AG04449 (cell line): ENCODE measurements around the gene LAMP2.
"Not testable (repeated sequence)": the region's sequence is repeated elsewhere in the genome, so short reads cannot be mapped to it uniquely, and the experiment has no call there.

ENCODE experiments used
- CTCF ChIA-PET: fragments of 350-600 bp; formaldehyde crosslinking; extraction: SDS; loops from one replicate; lab custom pipeline; 2021; ENCODE audit warnings: antibody characterized with exemption; lab: Yijun Ruan, JAX
- POLR2A ChIA-PET: fragments of 400-600, 350-600 bp; formaldehyde crosslinking; extraction: SDS; loops from one replicate; lab custom pipeline; 2020; ENCODE audit warnings: antibody characterized with exemption, inconsistent platforms; lab: Yijun Ruan, JAX
- DNase-seq: peaks from one replicate; pipeline ENCODE4 v3.0.0-alpha.2; 2010; ENCODE audit warnings: low read depth, low spot score
- H3K4me3 ChIP-seq: 2 replicates; pipeline ENCODE4 v1.5.1; 2011; ENCODE audit warnings: low read depth, mild to moderate bottlenecking, control low read depth, low read length
- TF ChIP-seq, protein P1 (sequence below): IDR thresholded peaks from one replicate; pipeline ENCODE4 v1.5.1; 2011; ENCODE audit warnings: mild to moderate bottlenecking, moderate library complexity, low read length, control low read depth, inconsistent platforms; ENCODE audit not compliant: insufficient read depth; ENCODE audit errors: missing control alignments

Gene LAMP2

DNA sequence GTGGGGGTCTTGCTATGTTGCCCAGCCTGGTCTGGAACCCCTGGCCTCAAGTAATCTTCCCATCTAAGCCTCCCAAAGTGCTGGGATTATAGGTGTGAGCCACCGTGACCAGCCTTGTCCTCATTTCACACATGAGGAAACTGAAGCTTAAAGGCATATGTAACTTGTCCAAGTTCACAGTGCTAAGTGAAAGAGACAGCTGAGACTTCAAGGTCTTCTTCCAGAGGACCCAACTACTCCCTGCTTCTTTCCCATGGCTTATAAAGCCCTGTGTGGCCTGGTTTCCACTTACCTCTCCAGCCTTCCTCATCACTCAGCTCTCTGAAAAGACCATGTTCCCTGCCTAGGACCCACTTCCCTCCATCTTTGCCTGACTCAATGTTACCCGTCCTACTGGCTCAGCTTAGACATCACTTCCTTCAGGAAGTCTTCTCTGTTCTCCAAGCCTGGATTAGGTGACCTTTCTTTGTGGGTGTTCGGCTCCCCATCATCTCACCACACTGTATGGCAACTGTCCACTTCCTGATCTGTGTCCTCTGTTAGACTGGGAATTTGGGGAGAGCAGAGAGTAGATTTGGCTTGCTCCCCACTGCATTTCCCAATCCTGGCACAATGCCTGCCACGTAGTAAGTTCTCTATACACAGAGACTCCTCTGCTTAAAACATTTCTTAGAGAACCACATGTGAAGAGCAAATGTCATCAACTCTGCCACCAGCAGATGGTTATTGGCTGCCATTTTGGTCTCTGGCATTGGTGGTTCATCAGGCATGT is 30.4 kb upstream of the LAMP2 start:
- no peak for DNase-seq
- ChIA-PET POLR2A (no interaction called here), CTCF (interaction anchor here (0.8 to 5.2 kb wide), 8 partner anchors 13 to 272 kb away, joined by 3 to 48 read pairs (median 4); partner anchors contain the start of gene MCTS1)
- no peak overlapping the region for H3K4me3 ChIP-seq
- TF ChIP-seq, protein P1, sequence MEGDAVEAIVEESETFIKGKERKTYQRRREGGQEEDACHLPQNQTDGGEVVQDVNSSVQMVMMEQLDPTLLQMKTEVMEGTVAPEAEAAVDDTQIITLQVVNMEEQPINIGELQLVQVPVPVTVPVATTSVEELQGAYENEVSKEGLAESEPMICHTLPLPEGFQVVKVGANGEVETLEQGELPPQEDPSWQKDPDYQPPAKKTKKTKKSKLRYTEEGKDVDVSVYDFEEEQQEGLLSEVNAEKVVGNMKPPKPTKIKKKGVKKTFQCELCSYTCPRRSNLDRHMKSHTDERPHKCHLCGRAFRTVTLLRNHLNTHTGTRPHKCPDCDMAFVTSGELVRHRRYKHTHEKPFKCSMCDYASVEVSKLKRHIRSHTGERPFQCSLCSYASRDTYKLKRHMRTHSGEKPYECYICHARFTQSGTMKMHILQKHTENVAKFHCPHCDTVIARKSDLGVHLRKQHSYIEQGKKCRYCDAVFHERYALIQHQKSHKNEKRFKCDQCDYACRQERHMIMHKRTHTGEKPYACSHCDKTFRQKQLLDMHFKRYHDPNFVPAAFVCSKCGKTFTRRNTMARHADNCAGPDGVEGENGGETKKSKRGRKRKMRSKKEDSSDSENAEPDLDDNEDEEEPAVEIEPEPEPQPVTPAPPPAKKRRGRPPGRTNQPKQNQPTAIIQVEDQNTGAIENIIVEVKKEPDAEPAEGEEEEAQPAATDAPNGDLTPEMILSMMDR, result no peak

DNA sequence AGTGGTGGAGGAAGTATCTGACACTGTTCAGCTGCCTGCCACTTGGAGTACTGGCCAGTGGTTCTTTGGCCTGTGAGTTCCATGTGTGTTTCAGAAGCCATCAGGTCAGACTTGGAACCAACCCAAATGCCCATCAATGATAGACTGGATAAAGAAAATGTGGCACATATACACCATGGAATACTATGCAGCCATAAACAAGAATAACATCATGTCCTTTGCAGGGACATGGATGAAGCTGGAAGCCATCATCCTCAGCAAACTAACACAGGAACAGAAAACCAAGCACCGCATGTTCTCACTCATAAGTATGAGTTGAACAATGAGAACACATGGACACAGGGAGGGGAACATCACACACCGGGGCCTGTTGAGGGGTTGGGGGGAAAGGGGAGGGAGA is 21.0 kb upstream of the LAMP2 start:
- CTCF ChIA-PET, POLR2A ChIA-PET, H3K4me3 ChIP-seq, DNase-seq: not testable (repeated sequence)

DNA sequence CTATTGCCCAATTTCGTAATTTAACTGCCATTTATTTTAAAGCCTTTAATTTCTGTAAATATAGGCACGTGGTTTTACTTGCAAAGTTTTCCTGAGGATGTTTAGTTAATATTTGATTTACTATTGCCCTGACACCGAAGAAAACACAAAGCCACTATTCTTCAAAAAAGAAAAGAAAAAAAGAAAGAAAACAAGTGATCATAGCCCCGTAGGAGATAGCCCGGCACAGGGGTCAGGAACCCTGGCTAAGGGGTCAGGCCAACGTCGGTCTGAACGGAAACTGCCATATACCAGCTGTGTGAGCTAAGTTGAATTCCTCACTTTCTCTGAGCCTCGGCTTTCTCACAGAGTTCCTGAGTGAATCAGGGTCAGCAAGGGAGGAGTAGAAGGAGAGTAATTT is 17.7 kb upstream of the LAMP2 start:
- ChIA-PET CTCF (interaction anchor here (0.8 to 2.5 kb wide), 7 partner anchors 9 to 177 kb away, joined by 3 to 12 read pairs (median 4); partner anchors contain the start of gene MCTS1), POLR2A (no interaction called here)
- DNase-seq, result no peak
- no peak overlapping the region for H3K4me3 ChIP-seq
- TF ChIP-seq, protein P1, result no peak

DNA sequence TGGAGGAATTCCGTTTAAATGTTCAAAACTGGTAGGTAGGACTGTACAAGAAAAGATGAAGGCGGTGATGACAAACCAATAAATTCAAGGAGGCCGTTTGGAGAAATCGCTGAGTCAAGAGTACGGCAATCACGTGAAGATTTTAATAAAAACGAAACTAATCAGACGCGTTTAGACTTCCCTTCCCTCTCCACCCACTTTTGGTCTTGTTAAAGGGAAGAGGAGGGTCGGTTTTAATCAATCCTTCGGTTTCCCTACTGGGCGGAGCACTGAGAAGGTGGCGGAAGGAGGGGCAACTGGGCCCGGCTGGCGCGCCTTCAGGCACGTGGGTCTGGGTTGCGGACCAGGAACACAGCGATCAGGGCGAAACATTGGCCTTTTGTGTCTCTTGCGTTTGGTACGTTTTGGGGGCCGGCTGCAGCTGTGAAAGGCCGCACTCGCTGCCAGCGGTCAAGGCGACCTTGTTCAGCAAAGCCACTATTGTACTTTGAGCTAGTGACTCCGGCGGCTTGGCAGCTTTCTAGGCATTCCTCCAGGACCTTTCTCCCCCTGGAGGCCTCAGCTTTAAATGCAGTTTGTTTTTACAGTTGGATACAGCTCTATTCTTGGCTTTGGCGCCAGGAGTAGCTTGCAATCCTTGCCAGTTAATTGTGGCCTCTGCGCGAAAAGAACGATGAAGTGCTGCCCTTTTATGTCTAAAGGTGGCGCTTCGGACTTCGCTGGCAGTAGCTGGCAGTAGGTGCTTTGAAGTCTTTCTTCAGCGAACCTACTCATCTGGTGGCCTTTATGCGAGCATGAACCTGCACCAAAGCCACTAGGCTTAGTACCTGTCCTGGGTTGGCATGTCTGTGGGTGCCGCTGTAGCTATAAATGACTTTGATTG is 16.8 kb upstream of the LAMP2 start:
- TF ChIP-seq, protein P1, result peak; percentile 38
- ChIA-PET CTCF (interaction anchor here (0.8 to 2.5 kb wide), 8 partner anchors 9 to 178 kb away, joined by 3 to 12 read pairs (median 4); partner anchors contain the start of gene MCTS1), POLR2A (no interaction called here)
- no peak for DNase-seq
- H3K4me3 ChIP-seq, result peak overlapping the region; percentile 58

DNA sequence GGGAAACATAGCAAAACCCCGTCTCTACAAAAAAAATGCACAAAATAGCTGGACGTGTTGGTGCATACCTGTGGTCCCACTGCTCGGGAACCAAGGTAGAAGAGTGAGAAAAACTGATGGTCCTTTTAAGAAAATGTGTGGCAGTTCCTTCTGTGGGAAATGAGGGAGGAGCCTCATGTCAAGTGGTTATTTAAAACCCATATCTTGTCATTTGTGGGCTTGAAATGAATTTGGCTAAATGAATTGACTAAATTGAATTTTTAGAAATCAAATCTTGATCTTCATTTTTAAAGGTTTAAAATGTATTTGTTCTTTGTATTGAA is 16.2 kb upstream of the LAMP2 start:
- DNase-seq, result no peak
- CTCF ChIA-PET, result interaction anchor here (1.1 to 2.5 kb wide), 5 partner anchors 9 to 178 kb away, joined by 3 to 12 read pairs (median 4); no protein-coding TSS in a partner anchor
- TF ChIP-seq, protein P1, result no peak
- H3K4me3 ChIP-seq, result peak overlapping the region; percentile 58
- POLR2A ChIA-PET, result no interaction called here

DNA sequence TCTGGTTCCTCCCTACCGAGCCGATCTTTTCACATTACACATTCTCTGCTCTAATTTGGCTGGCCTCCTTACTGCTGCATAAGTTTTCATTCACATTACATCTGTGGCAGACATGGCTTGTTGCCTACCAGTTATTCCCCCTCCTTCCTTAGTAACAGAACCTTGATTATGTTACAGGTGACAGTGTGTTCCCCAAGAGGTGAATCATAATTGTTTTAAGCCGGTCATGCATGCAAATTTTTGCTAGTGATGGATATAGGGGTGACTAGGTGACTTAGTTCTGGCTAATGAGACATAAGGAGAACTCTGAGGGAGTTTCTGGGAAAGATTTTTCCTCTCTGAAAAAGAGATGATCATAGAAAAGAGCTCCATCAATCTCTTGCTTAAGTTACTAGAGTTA is 8.4 kb upstream of the LAMP2 start:
- ChIA-PET CTCF (interaction anchor here (2.0 to 3.2 kb wide), 2 partner anchors 8 to 96 kb away, joined by 4 to 12 read pairs; no protein-coding TSS in a partner anchor), POLR2A (no interaction called here)
- no peak overlapping the region for H3K4me3 ChIP-seq
- no peak for DNase-seq
- TF ChIP-seq, protein P1, result no peak
